NCI-H128 (cell line): ENCODE measurements around the gene SOX1.
A peak's percentile ranks its signal among the peaks of the same experiment; 100 is the strongest.

ENCODE experiments used
- DNase-seq: peaks from one replicate; lab custom pipeline; 2025; ENCODE audit not compliant: unreplicated experiment; lab: John Stamatoyannopoulos, UW

Gene SOX1

GRCh38 chr13:112058519-112058873 lies 8.5 kb upstream of the SOX1 start:
- DNase-seq, result no peak

- no peak for DNase-seq
These were observed 8.0 kb upstream of the SOX1 start for GRCh38 chr13:112058941-112059340.

GRCh38 chr13:112059457-112060281 lies 7.3 kb upstream of the SOX1 start:
- no peak for DNase-seq

- DNase-seq, result no peak
These were observed 6.6 kb upstream of the SOX1 start for GRCh38 chr13:112060282-112060830.

GRCh38 chr13:112060899-112061366 lies 6.0 kb upstream of the SOX1 start:
- no peak for DNase-seq

GRCh38 chr13:112061367-112062061 lies 5.4 kb upstream of the SOX1 start:
- DNase-seq, result no peak

- DNase-seq, result peak; percentile 59
These were observed 4.8 kb upstream of the SOX1 start for GRCh38 chr13:112062072-112062567.

GRCh38 chr13:112062571-112063570 lies 4.1 kb upstream of the SOX1 start:
- no peak for DNase-seq

- DNase-seq, result no peak
These were observed 3.1 kb upstream of the SOX1 start for GRCh38 chr13:112063807-112064206.

- DNase-seq, result peak; percentile 79
These were observed 2.7 kb upstream of the SOX1 start for GRCh38 chr13:112064222-112064621.

- DNase-seq, result no peak
These were observed 1.5 kb upstream of the SOX1 start for GRCh38 chr13:112065521-112065866.

- peak; percentile 85 for DNase-seq
These were observed 904 bp upstream of the SOX1 start for GRCh38 chr13:112065867-112066623.

- DNase-seq, result peak; percentile 86
These were observed 335 bp upstream of the SOX1 start for GRCh38 chr13:112066624-112067004.

GRCh38 chr13:112067871-112068539 lies 1.1 kb downstream of the SOX1 start:
- DNase-seq, result no peak

GRCh38 chr13:112068540-112069060 lies 1.7 kb downstream of the SOX1 start:
- no peak for DNase-seq

GRCh38 chr13:112069061-112069844 lies 2.3 kb downstream of the SOX1 start:
- DNase-seq, result no peak

- DNase-seq, result no peak
These were observed 2.9 kb downstream of the SOX1 start for GRCh38 chr13:112069845-112070251.

- DNase-seq, result no peak
These were observed 4.3 kb downstream of the SOX1 start for GRCh38 chr13:112071102-112071722.
